ENCODE measurements around the gene MEGF6.

The MEGF6 gene

DNA sequence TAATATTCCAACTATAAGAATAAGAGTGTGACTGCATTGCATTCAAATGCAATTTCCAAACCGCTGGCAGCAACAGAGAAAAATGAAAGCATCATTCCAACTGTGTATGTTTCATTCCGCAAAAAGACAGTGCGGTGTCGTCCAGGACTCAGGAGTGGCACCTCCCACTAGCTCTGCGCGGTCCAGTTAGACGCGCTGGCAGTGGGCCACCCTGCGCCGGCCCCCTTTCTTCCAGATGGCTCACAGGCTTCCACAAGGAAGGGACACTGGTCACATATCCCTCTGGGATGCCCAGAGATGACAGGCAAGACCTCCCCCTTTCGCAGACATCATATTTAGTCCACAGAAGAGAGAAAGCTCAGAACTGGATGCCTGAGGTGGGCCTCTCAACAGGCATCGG, 26.7 kb upstream of the MEGF6 start:
- Histone ChIP-seq H3K36me3 (ENCODE audit: insufficient read depth, low read length) (peaks cover 4% of the 10 kb centered on the region; the same call in 1 of the 2 replicates), H3K9me3 (ENCODE audit: control insufficient read depth, insufficient read depth, low read length) (no peaks in the 10 kb centered on the region), H3K9ac (ENCODE audit: low read depth, low read length) (no peak overlapping the region), H3K4me1 (ENCODE audit: insufficient read depth, low read length) (no peaks in the 10 kb centered on the region)

- no peaks in the 10 kb centered on the region for H3K9me3 ChIP-seq (ENCODE audit: control insufficient read depth, insufficient read depth, low read length)
- peaks cover 4% of the 10 kb centered on the region; the same call in 1 of the 2 replicates for H3K36me3 ChIP-seq (ENCODE audit: insufficient read depth, low read length)
- peaks cover 6% of the 10 kb centered on the region; the same call in 1 of the 2 replicates for H3K4me1 ChIP-seq (ENCODE audit: insufficient read depth, low read length)
- no peak overlapping the region for H3K9ac ChIP-seq (ENCODE audit: low read depth, low read length)
These were observed 25.2 kb upstream of the MEGF6 start for GRCh38 chr1:3636531-3636930.

GRCh38 chr1:3636080-3636479, 24.8 kb upstream of the MEGF6 start:
- Histone ChIP-seq H3K36me3 (ENCODE audit: insufficient read depth, low read length) (peaks cover 4% of the 10 kb centered on the region; the same call in 1 of the 2 replicates), H3K9me3 (ENCODE audit: control insufficient read depth, insufficient read depth, low read length) (no peaks in the 10 kb centered on the region), H3K9ac (ENCODE audit: low read depth, low read length) (no peak overlapping the region), H3K4me1 (ENCODE audit: insufficient read depth, low read length) (peaks cover 10% of the 10 kb centered on the region; the same call in 1 of the 2 replicates)

- no peaks in the 10 kb centered on the region for H3K9me3 ChIP-seq (ENCODE audit: control insufficient read depth, insufficient read depth, low read length)
- peaks cover 7% of the 10 kb centered on the region; the same call in 1 of the 2 replicates for H3K36me3 ChIP-seq (ENCODE audit: insufficient read depth, low read length)
- H3K4me1 ChIP-seq (ENCODE audit: insufficient read depth, low read length) = peaks cover 12% of the 10 kb centered on the region; the same call in 1 of the 2 replicates
- H3K9ac ChIP-seq (ENCODE audit: low read depth, low read length) = no peak overlapping the region
These were observed 22.9 kb upstream of the MEGF6 start for GRCh38 chr1:3634059-3634800.

- Histone ChIP-seq H3K9me3 (ENCODE audit: control insufficient read depth, insufficient read depth, low read length) (no peaks in the 10 kb centered on the region), H3K9ac (ENCODE audit: low read depth, low read length) (no peak overlapping the region), H3K4me1 (ENCODE audit: insufficient read depth, low read length) (peaks cover 12% of the 10 kb centered on the region; the same call in 1 of the 2 replicates), H3K36me3 (ENCODE audit: insufficient read depth, low read length) (peaks cover 7% of the 10 kb centered on the region; the same call in 1 of the 2 replicates)
These were observed 22.2 kb upstream of the MEGF6 start for GRCh38 chr1:3633344-3634058.

- no peaks in the 10 kb centered on the region for H3K9me3 ChIP-seq (ENCODE audit: control insufficient read depth, insufficient read depth, low read length)
- peaks cover 12% of the 10 kb centered on the region; the same call in 1 of the 2 replicates for H3K4me1 ChIP-seq (ENCODE audit: insufficient read depth, low read length)
- no peak overlapping the region for H3K9ac ChIP-seq (ENCODE audit: low read depth, low read length)
- H3K36me3 ChIP-seq (ENCODE audit: insufficient read depth, low read length) = peaks cover 3% of the 10 kb centered on the region; the same call in 1 of the 2 replicates
These were observed 21.5 kb upstream of the MEGF6 start for GRCh38 chr1:3632716-3633343.

- H3K4me1 ChIP-seq (ENCODE audit: insufficient read depth, low read length) = peaks cover 12% of the 10 kb centered on the region; the same call in 1 of the 2 replicates
- peaks cover 3% of the 10 kb centered on the region; the same call in 1 of the 2 replicates for H3K36me3 ChIP-seq (ENCODE audit: insufficient read depth, low read length)
- no peaks in the 10 kb centered on the region for H3K9me3 ChIP-seq (ENCODE audit: control insufficient read depth, insufficient read depth, low read length)
- 0 out of 2 replicates have a peak overlapping the region, but pooled peaks have one; percentile 1 for H3K9ac ChIP-seq (ENCODE audit: low read depth, low read length)
These were observed 21.0 kb upstream of the MEGF6 start for GRCh38 chr1:3632298-3632697.

GRCh38 chr1:3631320-3632260, 20.3 kb upstream of the MEGF6 start:
- H3K36me3 ChIP-seq (ENCODE audit: insufficient read depth, low read length) = peaks cover 3% of the 10 kb centered on the region; the same call in 1 of the 2 replicates
- H3K4me1 ChIP-seq (ENCODE audit: insufficient read depth, low read length) = peaks cover 12% of the 10 kb centered on the region; the same call in 1 of the 2 replicates
- H3K9me3 ChIP-seq (ENCODE audit: control insufficient read depth, insufficient read depth, low read length) = no peaks in the 10 kb centered on the region
- 0 out of 2 replicates have a peak overlapping the region, but pooled peaks have one; percentile 1 for H3K9ac ChIP-seq (ENCODE audit: low read depth, low read length)

GRCh38 chr1:3630914-3631313, 19.6 kb upstream of the MEGF6 start:
- no peaks in the 10 kb centered on the region for H3K9me3 ChIP-seq (ENCODE audit: control insufficient read depth, insufficient read depth, low read length)
- no peak overlapping the region for H3K9ac ChIP-seq (ENCODE audit: low read depth, low read length)
- H3K36me3 ChIP-seq (ENCODE audit: insufficient read depth, low read length) = peaks cover 3% of the 10 kb centered on the region; the same call in 1 of the 2 replicates
- H3K4me1 ChIP-seq (ENCODE audit: insufficient read depth, low read length) = peaks cover 12% of the 10 kb centered on the region; the same call in 1 of the 2 replicates

GRCh38 chr1:3630161-3630611, 18.9 kb upstream of the MEGF6 start:
- Histone ChIP-seq H3K4me1 (ENCODE audit: insufficient read depth, low read length) (peaks cover 12% of the 10 kb centered on the region; the same call in 1 of the 2 replicates), H3K9me3 (ENCODE audit: control insufficient read depth, insufficient read depth, low read length) (no peaks in the 10 kb centered on the region), H3K9ac (ENCODE audit: low read depth, low read length) (no peak overlapping the region), H3K36me3 (ENCODE audit: insufficient read depth, low read length) (peaks cover 3% of the 10 kb centered on the region; the same call in 1 of the 2 replicates)

GRCh38 chr1:3629561-3630160, 18.4 kb upstream of the MEGF6 start:
- Histone ChIP-seq H3K36me3 (ENCODE audit: insufficient read depth, low read length) (peaks cover 3% of the 10 kb centered on the region; the same call in 1 of the 2 replicates), H3K4me1 (ENCODE audit: insufficient read depth, low read length) (peaks cover 12% of the 10 kb centered on the region; the same call in 1 of the 2 replicates), H3K9me3 (ENCODE audit: control insufficient read depth, insufficient read depth, low read length) (no peaks in the 10 kb centered on the region), H3K9ac (ENCODE audit: low read depth, low read length) (no peak overlapping the region)

DNA sequence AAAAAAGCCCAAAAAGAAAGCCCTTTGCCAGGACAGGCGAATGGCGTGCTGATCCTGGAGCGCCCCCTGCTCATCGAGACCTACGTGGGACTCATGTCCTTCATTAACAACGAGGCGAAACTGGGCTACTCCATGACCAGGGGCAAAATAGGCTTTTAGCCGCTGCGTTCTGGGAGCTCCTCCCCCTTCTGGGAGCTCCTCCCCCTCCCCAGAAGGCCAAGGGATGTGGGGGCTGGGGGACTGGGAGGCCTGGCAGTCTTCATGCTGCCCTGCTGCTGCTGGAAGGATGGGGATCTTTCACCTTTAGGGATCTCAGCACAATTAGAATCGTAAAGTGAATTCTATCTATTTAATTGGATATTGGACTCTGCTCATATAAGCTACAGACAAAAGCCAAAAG, 17.1 kb upstream of the MEGF6 start:
- Histone ChIP-seq H3K36me3 (ENCODE audit: insufficient read depth, low read length) (peaks cover 3% of the 10 kb centered on the region; the same call in 1 of the 2 replicates), H3K9me3 (ENCODE audit: control insufficient read depth, insufficient read depth, low read length) (no peaks in the 10 kb centered on the region), H3K4me1 (ENCODE audit: insufficient read depth, low read length) (peaks cover 12% of the 10 kb centered on the region; the same call in 1 of the 2 replicates), H3K9ac (ENCODE audit: low read depth, low read length) (no peak overlapping the region)
